Fibroblast of pulmonary artery (primary cell): ENCODE measurements around the gene PLB1.
"Not testable (repeated sequence)": the region's sequence is repeated elsewhere in the genome, so short reads cannot be mapped to it uniquely, and the experiment has no call there.

Experiments
- DNase-seq: peaks from one replicate; pipeline ENCODE4 v3.0.0-alpha.2; 2010; ENCODE audit warnings: low read depth
- H3K4me3 ChIP-seq: replicated peaks from 2 replicates; pipeline ENCODE4 v1.5.1; 2011; ENCODE audit warnings: low read depth, mild to moderate bottlenecking, control low read depth, low read length, moderate library complexity
- CTCF ChIP-seq: IDR thresholded peaks from 2 replicates; pipeline ENCODE4 v1.5.1; 2011; ENCODE audit warnings: mild to moderate bottlenecking, control low read depth, low read length, inconsistent platforms; ENCODE audit errors: missing control alignments

Gene PLB1

GRCh38 chr2:28547223-28547860 lies 51.5 kb downstream of the PLB1 start:
- H3K4me3 ChIP-seq: no peak overlapping the region
- no peak for DNase-seq
- TF ChIP-seq CTCF: no peak

- H3K4me3 ChIP-seq: no peak overlapping the region
- no peak for DNase-seq
- TF ChIP-seq CTCF: no peak
These were observed 52.2 kb downstream of the PLB1 start for GRCh38 chr2:28547906-28548600.

DNA sequence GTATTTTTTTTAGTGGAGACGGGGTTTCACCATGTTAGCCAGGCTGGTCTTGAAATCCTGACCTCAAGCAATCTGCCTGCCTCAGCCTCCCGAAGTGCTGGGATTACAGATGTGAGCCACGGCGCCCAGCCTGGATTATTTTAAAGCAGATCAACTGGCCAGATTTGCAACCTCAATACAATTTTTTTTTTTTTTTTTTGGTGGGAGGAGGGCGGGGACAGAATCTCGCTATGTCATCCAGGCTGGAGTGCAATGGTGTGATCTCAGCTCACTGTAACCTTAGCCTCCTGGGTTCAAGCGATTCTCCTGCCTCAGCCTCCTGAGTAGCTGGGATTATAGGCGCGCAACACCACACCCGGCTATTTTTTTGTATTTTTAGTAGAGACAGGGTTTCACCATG lies 54.5 kb downstream of the PLB1 start:
- not testable (repeated sequence) for DNase-seq, H3K4me3 ChIP-seq

DNA sequence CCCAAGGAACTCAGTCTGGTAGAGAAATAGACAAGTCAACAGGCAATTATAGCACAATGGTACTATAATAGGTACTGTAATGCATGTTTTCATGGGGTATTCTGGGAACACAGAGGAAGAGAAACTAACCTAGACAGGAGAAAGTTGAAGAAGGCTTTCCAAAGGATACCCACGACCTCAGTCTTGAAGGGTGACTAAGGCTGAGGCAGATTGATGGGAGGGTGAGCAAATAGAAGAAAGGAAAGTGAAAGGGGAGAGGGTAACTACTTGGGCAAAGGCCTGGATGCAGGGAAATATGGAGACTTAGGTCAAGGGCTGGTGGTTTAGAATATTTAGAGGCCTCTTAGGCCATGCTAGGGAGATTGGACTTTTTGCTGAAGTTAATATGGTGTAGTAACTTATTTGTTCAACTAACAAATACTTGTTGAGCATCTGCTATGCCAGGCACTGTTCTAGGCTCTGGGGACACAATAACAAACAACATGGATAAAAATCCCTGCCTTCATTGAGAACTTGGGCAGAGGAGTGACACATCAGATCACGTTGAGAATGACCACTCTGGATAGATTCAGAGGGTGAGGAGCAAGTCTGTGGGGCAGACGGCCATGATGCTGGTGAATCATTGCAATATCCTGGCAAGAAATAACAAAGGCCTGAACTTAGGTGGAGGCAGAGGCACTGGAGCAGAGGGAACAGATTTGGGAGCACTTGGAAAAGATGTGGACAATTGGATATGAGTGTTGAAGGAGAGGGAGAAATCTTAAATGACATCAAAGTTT lies 56.4 kb downstream of the PLB1 start:
- peak; percentile 39 for DNase-seq
- H3K4me3 ChIP-seq: no peak overlapping the region
- TF ChIP-seq CTCF: no peak

GRCh38 chr2:28556303-28556702 lies 60.4 kb downstream of the PLB1 start:
- DNase-seq: no peak
- no peak for TF ChIP-seq CTCF
- no peak overlapping the region for H3K4me3 ChIP-seq

GRCh38 chr2:28557389-28558131 lies 61.7 kb downstream of the PLB1 start:
- DNase-seq: peak; percentile 51
- TF ChIP-seq CTCF: no peak
- H3K4me3 ChIP-seq: no peak overlapping the region

DNA sequence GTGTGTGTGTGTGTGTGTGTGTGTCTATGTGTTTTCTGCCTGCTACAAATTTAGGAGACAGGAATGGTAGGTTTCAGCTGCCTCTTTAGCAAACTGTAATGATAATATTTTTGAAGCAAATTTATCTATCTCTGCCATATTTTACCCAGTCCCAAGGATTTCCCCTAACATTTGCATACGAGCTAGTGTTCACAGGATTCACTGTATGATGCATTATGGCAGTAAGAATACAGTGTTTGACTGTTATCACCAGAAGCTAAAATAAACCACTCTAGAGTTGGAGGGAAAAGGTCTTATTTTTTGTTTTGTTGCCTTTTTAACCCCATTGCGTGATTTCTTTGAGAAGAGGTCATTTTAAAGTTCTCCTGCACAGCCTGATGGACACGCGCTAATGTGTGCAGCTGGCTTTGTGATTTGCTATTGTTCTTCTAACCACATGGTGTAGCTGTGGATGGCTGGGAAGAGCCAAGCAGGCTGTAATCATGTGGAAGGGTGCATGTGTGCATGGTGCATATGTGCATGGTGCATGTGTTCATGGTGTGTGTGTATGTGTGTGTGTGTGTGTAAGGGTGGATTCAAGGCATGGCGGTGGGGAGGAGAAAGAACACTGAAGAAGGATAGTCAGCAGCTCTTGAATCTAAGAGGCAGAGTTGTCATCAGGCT lies 62.4 kb downstream of the PLB1 start:
- DNase-seq: peak; percentile 16
- H3K4me3 ChIP-seq: no peak overlapping the region
- no peak for TF ChIP-seq CTCF
